Measurements from ENCODE around the gene NRN1L.

The NRN1L gene

GRCh38 chr16:67934306-67935100 is 49.8 kb downstream of the NRN1L start:
- Histone ChIP-seq H4K91ac (ENCODE audit: low read depth, low read length, poor library complexity) (no peak overlapping the region), H3K9me3 (replicated peaks in 1 of 2; ENCODE audit: control insufficient read depth in 2 of 2, insufficient read depth in 1 of 2, low read depth in 1 of 2, low read length in 2 of 2) (no peaks in the 10 kb centered on the region), H2AFZ (ENCODE audit: low read length) (peak overlapping the region; percentile 97), H3K4ac (ENCODE audit: low read length) (no peak overlapping the region), H3K4me1 (ENCODE audit: control insufficient read depth in 2 of 2, insufficient read depth in 1 of 2, low read depth in 1 of 2, low read length in 2 of 2) (peaks cover 11 to 17% of the 10 kb centered on the region in 2 donors), H2BK120ac (ENCODE audit: low read depth, low read length) (peak overlapping the region; percentile 24), H2BK5ac (ENCODE audit: low read length) (peak overlapping the region; percentile 62), H3K18ac (ENCODE audit: low read length) (no peak overlapping the region), H2AK5ac (ENCODE audit: low read depth, low read length) (peak overlapping the region; percentile 32), H3K14ac (ENCODE audit: low read length) (no peak overlapping the region), H3K4me2 (ENCODE audit: insufficient read depth, low read length, poor library complexity, severe bottlenecking) (peak overlapping the region; percentile 98), H2BK12ac (ENCODE audit: low read length) (no peak overlapping the region), H3K36me3 (replicated peaks in 1 of 2; ENCODE audit: control insufficient read depth in 2 of 2, insufficient read depth in 2 of 2, low read length in 2 of 2) (peaks cover 5 to 31% of the 10 kb centered on the region in 2 donors), H3K9ac (ENCODE audit: low read depth, low read length, poor library complexity) (no peak overlapping the region), H2BK15ac (ENCODE audit: low read length) (no peak overlapping the region), H3K4me3 (ENCODE audit: low read length in 2 of 2) (peak overlapping the region in 1 of 2 donors; percentile 97), H4K8ac (ENCODE audit: low read depth, low read length) (no peak overlapping the region), H3K27me3 (ENCODE audit: control insufficient read depth in 3 of 3, insufficient read depth in 3 of 3, low read depth in 1 of 3, low read length in 3 of 3) (peaks cover 0 to 4% (median 0%) of the 10 kb centered on the region in 3 experiments), H3K23ac (ENCODE audit: low read depth, low read length, poor library complexity) (no peak overlapping the region), H3K27ac (replicated peaks; ENCODE audit: low read length) (no peak overlapping the region), H3K79me1 (ENCODE audit: low read depth, low read length) (peaks cover 1% of the 10 kb centered on the region)
- WGBS, 2 donors (ENCODE audit: extremely low coverage in 2 of 2, insufficient read length in 2 of 2, insufficient replicate concordance in 1 of 2): no CpG with 5 or more reads among the region's 13 CpGs
- DNase-seq (ENCODE audit: low spot score): no peak

DNA sequence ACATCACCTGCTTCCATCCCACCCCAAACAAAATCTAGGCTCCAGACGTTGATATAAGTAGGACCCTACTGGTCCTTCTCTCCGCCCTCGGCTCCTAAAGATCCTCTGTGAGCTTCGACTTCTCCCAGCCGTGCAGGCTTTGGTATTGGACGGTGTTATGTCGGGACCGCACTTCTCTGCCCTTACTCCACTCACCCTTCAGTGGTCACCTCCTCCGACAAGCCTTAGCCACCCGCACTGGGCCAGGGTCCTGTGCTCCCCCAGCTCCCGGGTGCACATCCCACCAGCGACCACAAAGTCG is 50.4 kb downstream of the NRN1L start:
- Histone ChIP-seq H2AK5ac (ENCODE audit: low read depth, low read length) (peak overlapping the region; percentile 32), H2BK120ac (ENCODE audit: low read depth, low read length) (peak overlapping the region; percentile 24), H3K27me3 (ENCODE audit: control insufficient read depth in 3 of 3, insufficient read depth in 3 of 3, low read depth in 1 of 3, low read length in 3 of 3) (peaks cover 0 to 4% (median 0%) of the 10 kb centered on the region in 3 experiments), H3K23ac (ENCODE audit: low read depth, low read length, poor library complexity) (peak overlapping the region; percentile 100), H3K14ac (ENCODE audit: low read length) (peak overlapping the region; percentile 95), H3K18ac (ENCODE audit: low read length) (peak overlapping the region; percentile 90), H3K9ac (ENCODE audit: low read depth, low read length, poor library complexity) (peak overlapping the region; percentile 82), H3K36me3 (replicated peaks in 1 of 2; ENCODE audit: control insufficient read depth in 2 of 2, insufficient read depth in 2 of 2, low read length in 2 of 2) (peaks cover 9 to 31% of the 10 kb centered on the region in 2 donors), H2AFZ (ENCODE audit: low read length) (peak overlapping the region; percentile 97), H3K27ac (replicated peaks; ENCODE audit: low read length) (no peak overlapping the region), H3K4me1 (ENCODE audit: control insufficient read depth in 2 of 2, insufficient read depth in 1 of 2, low read depth in 1 of 2, low read length in 2 of 2) (peaks cover 11 to 17% of the 10 kb centered on the region in 2 donors), H3K9me3 (replicated peaks in 1 of 2; ENCODE audit: control insufficient read depth in 2 of 2, insufficient read depth in 1 of 2, low read depth in 1 of 2, low read length in 2 of 2) (no peaks in the 10 kb centered on the region), H2BK5ac (ENCODE audit: low read length) (peak overlapping the region; percentile 62), H3K4me3 (ENCODE audit: low read length in 2 of 2) (peak overlapping the region; percentile 84 to 97), H4K8ac (ENCODE audit: low read depth, low read length) (no peak overlapping the region), H2BK15ac (ENCODE audit: low read length) (peak overlapping the region; percentile 25), H3K4ac (ENCODE audit: low read length) (no peak overlapping the region), H4K91ac (ENCODE audit: low read depth, low read length, poor library complexity) (no peak overlapping the region), H3K4me2 (ENCODE audit: insufficient read depth, low read length, poor library complexity, severe bottlenecking) (peak overlapping the region; percentile 98), H2BK12ac (ENCODE audit: low read length) (peak overlapping the region; percentile 7), H3K79me1 (ENCODE audit: low read depth, low read length) (peaks cover 5% of the 10 kb centered on the region)
- no CpG with 5 or more reads among the region's 13 CpGs for WGBS, 2 donors (ENCODE audit: extremely low coverage in 2 of 2, insufficient read length in 2 of 2, insufficient replicate concordance in 1 of 2)
- no peak for DNase-seq (ENCODE audit: low spot score)

GRCh38 chr16:67935402-67936123 is 50.9 kb downstream of the NRN1L start:
- Histone ChIP-seq H3K9me3 (replicated peaks in 1 of 2; ENCODE audit: control insufficient read depth in 2 of 2, insufficient read depth in 1 of 2, low read depth in 1 of 2, low read length in 2 of 2) (no peaks in the 10 kb centered on the region), H3K18ac (ENCODE audit: low read length) (peak overlapping the region; percentile 100), H3K4me3 (ENCODE audit: low read length in 2 of 2) (peak overlapping the region; percentile 88 to 97), H3K79me1 (ENCODE audit: low read depth, low read length) (peaks cover 6% of the 10 kb centered on the region), H3K36me3 (replicated peaks in 1 of 2; ENCODE audit: control insufficient read depth in 2 of 2, insufficient read depth in 2 of 2, low read length in 2 of 2) (peaks cover 10 to 31% of the 10 kb centered on the region in 2 donors), H3K9ac (ENCODE audit: low read depth, low read length, poor library complexity) (peak overlapping the region; percentile 100), H3K23ac (ENCODE audit: low read depth, low read length, poor library complexity) (peak overlapping the region; percentile 100), H3K14ac (ENCODE audit: low read length) (peak overlapping the region; percentile 96), H2BK5ac (ENCODE audit: low read length) (peak overlapping the region; percentile 94), H4K8ac (ENCODE audit: low read depth, low read length) (no peak overlapping the region), H3K4me1 (ENCODE audit: control insufficient read depth in 2 of 2, insufficient read depth in 1 of 2, low read depth in 1 of 2, low read length in 2 of 2) (peaks cover 11 to 17% of the 10 kb centered on the region in 2 donors), H2BK120ac (ENCODE audit: low read depth, low read length) (peak overlapping the region; percentile 28), H3K4me2 (ENCODE audit: insufficient read depth, low read length, poor library complexity, severe bottlenecking) (peak overlapping the region; percentile 98), H3K27ac (replicated peaks; ENCODE audit: low read length) (peak overlapping the region; percentile 60), H2AFZ (ENCODE audit: low read length) (peak overlapping the region; percentile 97), H4K91ac (ENCODE audit: low read depth, low read length, poor library complexity) (peak overlapping the region; percentile 58), H3K4ac (ENCODE audit: low read length) (no peak overlapping the region), H2BK15ac (ENCODE audit: low read length) (peak overlapping the region; percentile 99), H2AK5ac (ENCODE audit: low read depth, low read length) (peak overlapping the region; percentile 88), H3K27me3 (ENCODE audit: control insufficient read depth in 3 of 3, insufficient read depth in 3 of 3, low read depth in 1 of 3, low read length in 3 of 3) (peaks cover 0 to 4% (median 0%) of the 10 kb centered on the region in 3 experiments), H2BK12ac (ENCODE audit: low read length) (peak overlapping the region; percentile 7)
- no CpG with 5 or more reads among the region's 55 CpGs for WGBS, 2 donors (ENCODE audit: extremely low coverage in 2 of 2, insufficient read length in 2 of 2, insufficient replicate concordance in 1 of 2)
- peak; percentile 84 for DNase-seq (ENCODE audit: low spot score)

Data from neuronal stem cell (in vitro differentiated cells).